Lung (tissue), 12 donors: Measurements from ENCODE around the gene GNA14. TPM values are rescaled to one million over a fixed set of nuclear protein-coding genes. Genes with fewer than 3 reads are reported as not detected.

ENCODE experiments used
- ATAC-seq: fragments of 200-7000 bp; cut with Tn5 transposase; one replicate; pipeline ENCODE4 v1.9.1; 2020; ENCODE audit warnings: moderate number of reproducible peaks; ENCODE audit not compliant: insufficient read depth, low FRiP score
- DNase-seq, 3 donors: peaks; one replicate each; pipeline ENCODE4 v3.0.0-alpha.2; 2013 to 2017
- H3K27ac ChIP-seq, 2 donors: one replicate each; pipeline ENCODE4 v1.5.1; 2013; ENCODE audit warnings: mild to moderate bottlenecking in 2 of 2, moderate library complexity in 2 of 2, control low read depth in 1 of 2, inconsistent platforms in 1 of 2, low read depth in 1 of 2, low read length in 1 of 2
- H3K27me3 ChIP-seq, 3 donors: one replicate each; pipeline ENCODE4 v1.5.1; 2013; ENCODE audit warnings: low read length in 2 of 3; ENCODE audit not compliant: control insufficient read depth in 3 of 3, insufficient read depth in 3 of 3
- H3K36me3 ChIP-seq, 4 donors: one replicate each; pipeline ENCODE4 v1.5.1; 2013; ENCODE audit warnings: low read length in 4 of 4, mild to moderate bottlenecking in 1 of 4, moderate library complexity in 1 of 4; ENCODE audit not compliant: control insufficient read depth in 4 of 4, insufficient read depth in 4 of 4
- H3K4me1 ChIP-seq, 5 donors: one replicate each; pipeline ENCODE4 v1.5.1; 2013; ENCODE audit warnings: low read length in 5 of 5, mild to moderate bottlenecking in 2 of 5, moderate library complexity in 1 of 5; ENCODE audit not compliant: control insufficient read depth in 5 of 5, insufficient read depth in 5 of 5
- H3K4me3 ChIP-seq: one replicate; pipeline ENCODE4 v1.5.1; 2013; ENCODE audit warnings: mild to moderate bottlenecking, control low read depth, moderate library complexity
- H3K9ac ChIP-seq, 2 donors: one replicate each; pipeline ENCODE4 v1.5.1; 2013; ENCODE audit warnings: low read length in 2 of 2, control low read depth in 1 of 2; ENCODE audit not compliant: insufficient read depth in 1 of 2
- H3K9me3 ChIP-seq, 4 donors: one replicate each; pipeline ENCODE4 v1.5.1; 2013; ENCODE audit warnings: low read length in 3 of 4, mild to moderate bottlenecking in 1 of 4, moderate library complexity in 1 of 4; ENCODE audit not compliant: control insufficient read depth in 4 of 4, insufficient read depth in 3 of 4
- CTCF ChIP-seq: IDR thresholded peaks from 2 replicates; pipeline ENCODE4 v1.5.1; 2012; ENCODE audit warnings: mild to moderate bottlenecking; ENCODE audit errors: control extremely low read depth, extremely low read depth
- WGBS, 2 donors: extraction: QIAGEN DNeasy Blood & Tissue Kit; methylation state at CpG; one replicate each; pipeline ENCODE4 v1.1.7; 2013; 5-methylcytosine and 5-hydroxymethylcytosine counted together
- polyA plus RNA-seq, 2 donors: library from polyadenylated mRNA; stranded (reverse); fragments of 200-250 nt; gene quantifications; one replicate each; pipeline ENCODE4 v1.2.1, GENCODE V29; 2013
- total RNA-seq, 2 donors: library from RNA; depleted of rRNA in 1 of 2; stranded (reverse); fragments of >200 nt in 1 of 2; gene quantifications; one replicate each; pipeline ENCODE4 v1.2.1, GENCODE V29; 2014 to 2021
- donor health status: control.
- donor health status: control.
- donor health status: Bipolar disorder and iron deficiency.
- donor health status: healthy.
- donor health status: DM: yes; HTN: yes; CAD: no.

GNA14 gene
- total and polyA plus RNA-seq, 4 donors: 4.1 to 15.1 (median 11.3) TPM

DNA sequence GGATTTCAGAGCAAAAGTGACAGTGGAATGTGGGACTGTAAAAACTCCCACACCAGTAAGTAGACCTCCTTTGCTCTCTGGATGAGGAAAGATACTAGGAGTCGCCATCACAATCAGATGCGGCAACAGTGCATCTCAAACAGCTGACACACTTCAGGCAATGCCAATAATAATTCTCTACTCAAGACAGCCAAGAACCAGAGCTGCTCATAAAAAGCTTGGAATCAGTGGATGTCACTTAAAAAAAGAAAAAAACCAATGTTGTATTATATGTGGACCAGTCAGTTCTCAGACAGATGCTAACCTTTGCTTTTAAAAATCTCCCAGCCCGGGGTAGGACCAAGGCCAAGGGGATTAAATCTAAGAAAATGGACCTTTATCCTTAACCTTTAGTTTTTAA lies 185.0 kb downstream of the GNA14 start:
- Histone ChIP-seq H3K27me3 (no peaks in the 10 kb centered on the region), H3K9ac (no peak overlapping the region), H3K4me1 (peaks cover 0 to 37% (median 12%) of the 10 kb centered on the region in 5 donors), H3K36me3 (no peaks in the 10 kb centered on the region), H3K9me3 (no peaks in the 10 kb centered on the region), H3K27ac (no peak overlapping the region), H3K4me3 (no peak overlapping the region)
- WGBS, 2 donors: 86 to 93% methylated on average over 3 of the region's 3 CpGs
- TF ChIP-seq CTCF: no peak
- DNase-seq (peak; percentile 47 to 82 (median 82)), ATAC-seq (no peak)

GRCh38 chr9:77462066-77462465 lies 186.1 kb downstream of the GNA14 start:
- WGBS, 2 donors: 87 to 94% methylated on average over 10 of the region's 10 CpGs
- Histone ChIP-seq H3K27ac (no peak overlapping the region), H3K36me3 (no peaks in the 10 kb centered on the region), H3K4me1 (peaks cover 0 to 48% (median 13%) of the 10 kb centered on the region in 5 donors), H3K9me3 (no peaks in the 10 kb centered on the region), H3K4me3 (no peak overlapping the region), H3K9ac (no peak overlapping the region), H3K27me3 (no peaks in the 10 kb centered on the region)
- DNase-seq (no peak), ATAC-seq (no peak)
- TF ChIP-seq CTCF: no peak

GRCh38 chr9:77460938-77461337 lies 187.2 kb downstream of the GNA14 start:
- no peaks in the 10 kb centered on the region for H3K27me3 ChIP-seq
- no peaks in the 10 kb centered on the region for H3K36me3 ChIP-seq
- H3K4me3 ChIP-seq: no peak overlapping the region
- WGBS, 2 donors: 84 to 85% methylated on average over 8 of the region's 8 CpGs
- ATAC-seq: no peak
- no peak overlapping the region for H3K9ac ChIP-seq
- H3K4me1 ChIP-seq: peaks cover 0 to 50% (median 13%) of the 10 kb centered on the region in 5 donors
- TF ChIP-seq CTCF: no peak
- no peak overlapping the region for H3K27ac ChIP-seq
- H3K9me3 ChIP-seq: no peaks in the 10 kb centered on the region
- no peak for DNase-seq

GRCh38 chr9:77457916-77458592 lies 190.1 kb downstream of the GNA14 start:
- Histone ChIP-seq H3K27ac (no peak overlapping the region), H3K9ac (no peak overlapping the region), H3K9me3 (no peaks in the 10 kb centered on the region), H3K27me3 (no peaks in the 10 kb centered on the region), H3K36me3 (peaks cover 0 to 3% (median 0%) of the 10 kb centered on the region in 4 donors), H3K4me3 (no peak overlapping the region), H3K4me1 (peaks cover 0 to 35% (median 8%) of the 10 kb centered on the region in 5 donors)
- DNase-seq (peak; percentile 79 to 85 (median 84)), ATAC-seq (peak; percentile 83)
- WGBS, 2 donors: 53 to 58% methylated on average over 15 of the region's 15 CpGs
- TF ChIP-seq CTCF: peak; percentile 35
